Choroid plexus epithelial cell (primary cell): Measurements from ENCODE around the gene OR2T11.

Experiments
- DNase-seq: peaks from one replicate; pipeline ENCODE4 v3.0.0-alpha.2; 2010; ENCODE audit warnings: low read depth
- H3K4me3 ChIP-seq: 2 replicates; pipeline ENCODE4 v1.5.1; 2011; ENCODE audit warnings: low read depth, mild to moderate bottlenecking, control low read depth, low read length, moderate library complexity
- TF ChIP-seq, protein P1 (sequence below): conservative IDR thresholded peaks from 2 replicates; pipeline ENCODE4 v1.5.1; 2011; ENCODE audit warnings: low read depth, mild to moderate bottlenecking, control low read depth, inconsistent platforms, low read length, moderate library complexity

Gene OR2T11

GRCh38 chr1:248621770-248622169 is 13.1 kb downstream of the OR2T11 start:
- DNase-seq = no peak
- no peak overlapping the region for H3K4me3 ChIP-seq
- TF ChIP-seq, protein P1, sequence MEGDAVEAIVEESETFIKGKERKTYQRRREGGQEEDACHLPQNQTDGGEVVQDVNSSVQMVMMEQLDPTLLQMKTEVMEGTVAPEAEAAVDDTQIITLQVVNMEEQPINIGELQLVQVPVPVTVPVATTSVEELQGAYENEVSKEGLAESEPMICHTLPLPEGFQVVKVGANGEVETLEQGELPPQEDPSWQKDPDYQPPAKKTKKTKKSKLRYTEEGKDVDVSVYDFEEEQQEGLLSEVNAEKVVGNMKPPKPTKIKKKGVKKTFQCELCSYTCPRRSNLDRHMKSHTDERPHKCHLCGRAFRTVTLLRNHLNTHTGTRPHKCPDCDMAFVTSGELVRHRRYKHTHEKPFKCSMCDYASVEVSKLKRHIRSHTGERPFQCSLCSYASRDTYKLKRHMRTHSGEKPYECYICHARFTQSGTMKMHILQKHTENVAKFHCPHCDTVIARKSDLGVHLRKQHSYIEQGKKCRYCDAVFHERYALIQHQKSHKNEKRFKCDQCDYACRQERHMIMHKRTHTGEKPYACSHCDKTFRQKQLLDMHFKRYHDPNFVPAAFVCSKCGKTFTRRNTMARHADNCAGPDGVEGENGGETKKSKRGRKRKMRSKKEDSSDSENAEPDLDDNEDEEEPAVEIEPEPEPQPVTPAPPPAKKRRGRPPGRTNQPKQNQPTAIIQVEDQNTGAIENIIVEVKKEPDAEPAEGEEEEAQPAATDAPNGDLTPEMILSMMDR = no peak

DNA sequence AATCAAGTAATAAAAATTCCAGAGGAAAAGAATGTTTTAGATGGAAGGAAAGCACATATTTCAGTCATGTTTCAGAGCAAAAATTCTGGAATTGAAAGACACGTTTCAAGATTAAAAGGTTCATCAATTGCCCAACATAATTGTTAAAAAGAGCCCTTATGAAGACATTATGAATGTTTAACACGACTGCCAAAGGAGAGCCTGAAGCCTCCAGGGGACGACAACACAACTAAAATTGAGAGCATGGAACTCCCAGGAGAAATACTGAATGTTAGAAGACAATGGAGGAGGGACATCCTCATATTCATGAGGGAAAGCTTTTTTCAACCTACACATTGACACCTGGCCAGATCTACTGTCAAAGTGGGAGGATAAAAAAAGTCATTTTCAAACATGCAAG is 16.0 kb downstream of the OR2T11 start:
- DNase-seq = no peak
- no peak overlapping the region for H3K4me3 ChIP-seq
- TF ChIP-seq, protein P1 = no peak

DNA sequence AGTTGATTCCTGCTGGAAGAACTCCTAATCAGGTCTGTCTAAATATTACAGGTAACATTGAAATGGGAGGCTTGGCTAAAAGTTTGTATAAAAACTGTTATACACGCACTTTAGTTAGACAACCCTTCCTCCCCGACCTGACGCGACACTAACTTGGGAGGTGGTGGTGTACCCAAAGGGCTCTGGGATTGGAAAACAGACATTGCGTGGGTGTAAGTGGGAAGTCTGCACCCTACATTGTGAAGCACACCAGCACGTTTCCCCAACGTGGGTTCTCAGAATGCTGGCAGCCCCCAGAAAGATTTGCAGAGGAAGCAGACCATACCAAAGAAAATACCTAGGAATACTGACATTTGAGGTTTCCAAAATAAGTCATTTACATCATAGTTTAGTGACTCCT is 16.8 kb downstream of the OR2T11 start:
- TF ChIP-seq, protein P1 = no peak
- DNase-seq = no peak

DNA sequence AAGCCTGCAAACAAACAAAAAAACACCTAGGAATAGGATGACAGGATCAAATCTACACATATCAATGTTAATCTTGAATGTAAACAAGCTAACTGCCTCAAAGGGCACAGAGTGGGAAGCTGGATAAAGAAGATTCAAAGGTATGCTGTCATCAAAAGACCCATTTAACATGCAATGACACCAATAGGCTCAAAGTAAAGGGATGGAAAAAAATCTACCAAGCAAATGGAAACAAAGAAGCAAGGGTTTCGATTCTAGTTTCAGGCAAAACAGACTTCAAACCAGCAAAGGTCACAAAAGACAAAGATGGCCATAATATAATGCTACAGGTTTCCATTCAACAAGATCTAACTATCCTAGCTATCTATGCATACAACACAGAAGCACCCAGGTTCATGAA is 21.1 kb downstream of the OR2T11 start:
- DNase-seq = no peak
- no peak overlapping the region for H3K4me3 ChIP-seq
- TF ChIP-seq, protein P1 = no peak

More for the DNA sequence above, 16.8 kb downstream of the OR2T11 start:
- no peak overlapping the region for H3K4me3 ChIP-seq

GRCh38 chr1:248611883-248612414 is 22.9 kb downstream of the OR2T11 start:
- TF ChIP-seq, protein P1 = no peak
- no peak for DNase-seq
- H3K4me3 ChIP-seq = no peak overlapping the region

GRCh38 chr1:248610301-248610700 is 24.6 kb downstream of the OR2T11 start:
- no peak for DNase-seq
- TF ChIP-seq, protein P1 = no peak
- H3K4me3 ChIP-seq = no peak overlapping the region

GRCh38 chr1:248599396-248599795 is 35.5 kb downstream of the OR2T11 start:
- H3K4me3 ChIP-seq = no peak overlapping the region
- TF ChIP-seq, protein P1 = no peak
- no peak for DNase-seq
